HL-60 (cell line): ENCODE measurements around the gene ADISSP.

Source experiments
- GABPA ChIP-seq: IDR thresholded peaks from 2 replicates; pipeline ENCODE4 v1.6.1; 2012; ENCODE audit warnings: low read depth
- POLR2AphosphoS5 ChIP-seq: IDR thresholded peaks from 2 replicates; pipeline ENCODE4 v1.6.1; 2012; ENCODE audit warnings: low read depth
- TF ChIP-seq, protein P1 (sequence below): IDR thresholded peaks from one replicate; pipeline ENCODE4 v1.5.1; 2011; ENCODE audit warnings: low read length, control low read depth, inconsistent platforms; ENCODE audit not compliant: insufficient read depth

DNA sequence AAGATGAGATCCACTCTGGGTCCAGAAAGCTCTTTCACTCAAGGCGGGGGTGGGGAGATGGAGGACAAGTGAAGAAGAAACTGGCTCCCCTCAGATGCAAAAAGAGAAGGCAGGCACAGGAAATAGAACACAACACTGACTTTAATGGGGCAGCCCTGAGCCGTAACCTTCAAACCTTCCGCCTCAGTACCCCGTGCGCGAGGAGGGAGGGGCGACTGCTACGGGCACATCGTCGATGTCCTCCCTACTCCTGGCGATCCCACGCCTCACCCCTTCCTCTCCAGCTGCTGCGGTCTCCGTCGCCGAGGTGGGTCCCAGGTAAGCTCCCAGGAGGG is 9.8 kb upstream of the ADISSP start:
- TF ChIP-seq, protein P1, sequence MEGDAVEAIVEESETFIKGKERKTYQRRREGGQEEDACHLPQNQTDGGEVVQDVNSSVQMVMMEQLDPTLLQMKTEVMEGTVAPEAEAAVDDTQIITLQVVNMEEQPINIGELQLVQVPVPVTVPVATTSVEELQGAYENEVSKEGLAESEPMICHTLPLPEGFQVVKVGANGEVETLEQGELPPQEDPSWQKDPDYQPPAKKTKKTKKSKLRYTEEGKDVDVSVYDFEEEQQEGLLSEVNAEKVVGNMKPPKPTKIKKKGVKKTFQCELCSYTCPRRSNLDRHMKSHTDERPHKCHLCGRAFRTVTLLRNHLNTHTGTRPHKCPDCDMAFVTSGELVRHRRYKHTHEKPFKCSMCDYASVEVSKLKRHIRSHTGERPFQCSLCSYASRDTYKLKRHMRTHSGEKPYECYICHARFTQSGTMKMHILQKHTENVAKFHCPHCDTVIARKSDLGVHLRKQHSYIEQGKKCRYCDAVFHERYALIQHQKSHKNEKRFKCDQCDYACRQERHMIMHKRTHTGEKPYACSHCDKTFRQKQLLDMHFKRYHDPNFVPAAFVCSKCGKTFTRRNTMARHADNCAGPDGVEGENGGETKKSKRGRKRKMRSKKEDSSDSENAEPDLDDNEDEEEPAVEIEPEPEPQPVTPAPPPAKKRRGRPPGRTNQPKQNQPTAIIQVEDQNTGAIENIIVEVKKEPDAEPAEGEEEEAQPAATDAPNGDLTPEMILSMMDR: no peak
- TF ChIP-seq POLR2AphosphoS5: no peak
- TF ChIP-seq GABPA: no peak
